ENCODE results near the gene SORBS2.

SORBS2 gene

DNA sequence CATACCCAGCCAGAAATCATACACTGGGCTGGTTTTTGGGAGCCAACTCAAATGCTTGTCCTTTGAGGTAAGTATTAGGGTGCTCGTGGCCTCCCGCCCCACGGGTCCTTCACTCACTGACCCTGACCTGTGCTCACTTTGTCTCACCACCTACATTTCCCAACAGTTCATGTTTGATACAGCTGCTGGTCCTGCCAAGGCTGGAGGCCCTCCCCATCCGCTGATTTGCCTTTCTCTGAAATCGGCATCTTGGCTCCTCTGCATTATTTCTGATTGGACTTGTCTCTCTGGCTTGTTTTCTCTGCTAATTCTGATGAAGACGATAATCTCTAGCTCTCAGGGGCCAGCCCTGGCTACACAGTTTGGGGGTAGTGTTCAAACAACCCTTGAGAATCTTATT is 70.2 kb downstream of the SORBS2 start:
- H3K27ac ChIP-seq, result no peak overlapping the region
- TF ChIP-seq, protein P1, sequence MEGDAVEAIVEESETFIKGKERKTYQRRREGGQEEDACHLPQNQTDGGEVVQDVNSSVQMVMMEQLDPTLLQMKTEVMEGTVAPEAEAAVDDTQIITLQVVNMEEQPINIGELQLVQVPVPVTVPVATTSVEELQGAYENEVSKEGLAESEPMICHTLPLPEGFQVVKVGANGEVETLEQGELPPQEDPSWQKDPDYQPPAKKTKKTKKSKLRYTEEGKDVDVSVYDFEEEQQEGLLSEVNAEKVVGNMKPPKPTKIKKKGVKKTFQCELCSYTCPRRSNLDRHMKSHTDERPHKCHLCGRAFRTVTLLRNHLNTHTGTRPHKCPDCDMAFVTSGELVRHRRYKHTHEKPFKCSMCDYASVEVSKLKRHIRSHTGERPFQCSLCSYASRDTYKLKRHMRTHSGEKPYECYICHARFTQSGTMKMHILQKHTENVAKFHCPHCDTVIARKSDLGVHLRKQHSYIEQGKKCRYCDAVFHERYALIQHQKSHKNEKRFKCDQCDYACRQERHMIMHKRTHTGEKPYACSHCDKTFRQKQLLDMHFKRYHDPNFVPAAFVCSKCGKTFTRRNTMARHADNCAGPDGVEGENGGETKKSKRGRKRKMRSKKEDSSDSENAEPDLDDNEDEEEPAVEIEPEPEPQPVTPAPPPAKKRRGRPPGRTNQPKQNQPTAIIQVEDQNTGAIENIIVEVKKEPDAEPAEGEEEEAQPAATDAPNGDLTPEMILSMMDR (IDR thresholded peaks at IDR 0.05), result no peak
- no peak for TF ChIP-seq ZFX (IDR thresholded peaks at IDR 0.05; ENCODE audit: borderline replicate concordance)

GRCh38 chr4:185740471-185740873 is 71.5 kb downstream of the SORBS2 start:
- TF ChIP-seq, protein P1 (IDR thresholded peaks at IDR 0.05), result no peak
- TF ChIP-seq ZFX (IDR thresholded peaks at IDR 0.05; ENCODE audit: borderline replicate concordance), result no peak
- no peak overlapping the region for H3K27ac ChIP-seq

GRCh38 chr4:185738820-185739219 is 73.2 kb downstream of the SORBS2 start:
- no peak overlapping the region for H3K27ac ChIP-seq
- no peak for TF ChIP-seq ZFX (IDR thresholded peaks at IDR 0.05; ENCODE audit: borderline replicate concordance)
- TF ChIP-seq, protein P1 (IDR thresholded peaks at IDR 0.05), result no peak

DNA sequence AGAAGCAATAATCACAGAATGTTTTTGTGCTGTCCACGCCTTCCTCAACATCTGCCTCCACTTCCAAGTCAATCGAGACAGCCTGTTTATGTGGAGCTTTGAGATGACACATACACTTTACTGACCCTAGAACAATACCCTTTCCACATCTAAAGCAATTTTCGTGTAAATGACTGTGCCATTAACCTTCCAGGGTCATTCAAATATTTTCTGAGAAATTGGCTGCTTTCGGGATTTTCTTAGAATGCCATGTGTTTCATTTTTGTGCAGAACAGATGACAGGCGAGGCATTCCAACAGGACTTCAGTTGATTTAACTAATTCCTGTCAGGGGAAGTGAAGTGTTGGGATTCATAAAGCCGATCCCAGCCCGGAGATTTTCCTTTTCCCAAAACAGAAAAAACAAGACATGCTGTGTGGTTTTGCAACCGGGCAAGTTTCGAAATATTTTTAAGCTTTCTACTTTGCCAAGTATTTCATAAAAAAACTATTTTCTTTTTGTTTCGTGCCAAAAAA is 73.9 kb downstream of the SORBS2 start:
- H3K27ac ChIP-seq, result no peak overlapping the region
- TF ChIP-seq ZFX (IDR thresholded peaks at IDR 0.05; ENCODE audit: borderline replicate concordance), result no peak
- TF ChIP-seq, protein P1 (IDR thresholded peaks at IDR 0.05), result no peak

DNA sequence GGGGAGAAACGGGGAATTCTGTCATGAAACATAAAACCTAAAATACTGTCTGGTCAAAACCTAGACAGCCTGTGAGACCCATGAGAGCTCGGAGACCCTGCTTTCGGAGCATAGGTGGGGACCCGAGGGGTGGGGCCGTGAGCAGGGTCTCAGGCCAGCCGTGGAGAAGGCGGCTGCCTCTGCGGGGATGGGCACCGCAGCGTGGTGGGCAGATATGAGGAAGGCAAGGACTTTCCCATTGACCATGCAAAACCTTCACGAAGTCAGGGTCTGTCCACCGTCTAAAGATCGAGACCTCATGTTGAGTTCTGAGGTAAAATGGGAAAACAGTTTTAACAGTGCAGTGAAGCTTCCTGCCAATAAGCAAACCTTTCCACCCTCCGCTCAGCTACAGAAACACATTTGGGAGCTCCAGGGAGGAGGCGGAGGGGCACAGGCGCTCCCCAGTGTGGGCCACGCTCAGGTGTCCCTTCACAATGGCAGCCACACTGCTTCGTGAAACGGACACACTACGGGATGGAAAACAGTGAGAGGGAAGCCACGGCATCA is 74.4 kb downstream of the SORBS2 start:
- TF ChIP-seq ZFX (IDR thresholded peaks at IDR 0.05; ENCODE audit: borderline replicate concordance), result no peak
- TF ChIP-seq, protein P1 (IDR thresholded peaks at IDR 0.05), result no peak
- no peak overlapping the region for H3K27ac ChIP-seq

- TF ChIP-seq ZFX (IDR thresholded peaks at IDR 0.05; ENCODE audit: borderline replicate concordance), result no peak
- TF ChIP-seq, protein P1 (IDR thresholded peaks at IDR 0.05), result no peak
- H3K27ac ChIP-seq, result no peak overlapping the region
Observed at GRCh38 chr4:185736882-185737281, 75.1 kb downstream of the SORBS2 start.

GRCh38 chr4:185735866-185736400 is 76.1 kb downstream of the SORBS2 start:
- no peak for TF ChIP-seq ZFX (IDR thresholded peaks at IDR 0.05; ENCODE audit: borderline replicate concordance)
- TF ChIP-seq, protein P1 (IDR thresholded peaks at IDR 0.05), result no peak
- no peak overlapping the region for H3K27ac ChIP-seq
